ENCODE data around the gene FXR2.

Gene FXR2

GRCh38 chr17:7587420-7588151, 27.1 kb downstream of the FXR2 start:
- no peak for ATAC-seq

GRCh38 chr17:7586673-7587419, 27.9 kb downstream of the FXR2 start:
- ATAC-seq, result no peak

GRCh38 chr17:7583253-7584109, 31.2 kb downstream of the FXR2 start, which contains the start of gene MPDU1:
Gene MPDU1 (plus strand): TSS chr17:7583852. CDS start chr17:7583863, 11 bp downstream.
- peak; percentile 71 for ATAC-seq

GRCh38 chr17:7582396-7583252, 32.1 kb downstream of the FXR2 start:
- no peak for ATAC-seq

GRCh38 chr17:7580604-7581575, 33.8 kb downstream of the FXR2 start:
- no peak for ATAC-seq

GRCh38 chr17:7579834-7580603, 34.7 kb downstream of the FXR2 start:
- no peak for ATAC-seq

GRCh38 chr17:7579001-7579833, 35.5 kb downstream of the FXR2 start, which contains the start of gene CD68:
Gene CD68 (plus strand): TSS chr17:7579638. CDS start chr17:7579678, 40 bp downstream.
- peak; percentile 75 to 76 for ATAC-seq

- no peak for ATAC-seq
Measured at GRCh38 chr17:7577327-7578199, 37.1 kb downstream of the FXR2 start.

GRCh38 chr17:7576432-7576937, 38.2 kb downstream of the FXR2 start:
- no peak for ATAC-seq

- ATAC-seq, result no peak
Measured at GRCh38 chr17:7575959-7576358, 38.7 kb downstream of the FXR2 start.

- no peak for ATAC-seq
Measured at GRCh38 chr17:7575481-7575883, 39.2 kb downstream of the FXR2 start.

GRCh38 chr17:7574176-7574953, 40.3 kb downstream of the FXR2 start:
- ATAC-seq, result no peak

GRCh38 chr17:7573324-7574080, 41.2 kb downstream of the FXR2 start:
- ATAC-seq, result peak; percentile 36 to 37

- peak; percentile 0 to 86 for ATAC-seq
Measured at GRCh38 chr17:7572588-7573323, 41.9 kb downstream of the FXR2 start.

GRCh38 chr17:7572338-7572587, 42.4 kb downstream of the FXR2 start:
- peak in 1 of 2 donors; percentile 89 for ATAC-seq

- no peak for ATAC-seq
Measured at GRCh38 chr17:7570351-7570750, 44.3 kb downstream of the FXR2 start.

Data from activated CD4-positive, CD25-positive, alpha-beta regulatory T cell treated with anti-CD3 and anti-CD28 coated beads, Interleukin-2, amount 50 U/mL, for 24 hours (primary cell).